HG03442 (cell line): ENCODE results near the gene LLGL1.

Experiments used
- ATAC-seq: cut with Tn5 transposase; IDR thresholded peaks from one replicate; pipeline ENCODE4 v1.9.1; 2021; ENCODE audit warnings: mild to moderate bottlenecking, moderate library complexity; ENCODE audit not compliant: unreplicated experiment

The LLGL1 gene

DNA sequence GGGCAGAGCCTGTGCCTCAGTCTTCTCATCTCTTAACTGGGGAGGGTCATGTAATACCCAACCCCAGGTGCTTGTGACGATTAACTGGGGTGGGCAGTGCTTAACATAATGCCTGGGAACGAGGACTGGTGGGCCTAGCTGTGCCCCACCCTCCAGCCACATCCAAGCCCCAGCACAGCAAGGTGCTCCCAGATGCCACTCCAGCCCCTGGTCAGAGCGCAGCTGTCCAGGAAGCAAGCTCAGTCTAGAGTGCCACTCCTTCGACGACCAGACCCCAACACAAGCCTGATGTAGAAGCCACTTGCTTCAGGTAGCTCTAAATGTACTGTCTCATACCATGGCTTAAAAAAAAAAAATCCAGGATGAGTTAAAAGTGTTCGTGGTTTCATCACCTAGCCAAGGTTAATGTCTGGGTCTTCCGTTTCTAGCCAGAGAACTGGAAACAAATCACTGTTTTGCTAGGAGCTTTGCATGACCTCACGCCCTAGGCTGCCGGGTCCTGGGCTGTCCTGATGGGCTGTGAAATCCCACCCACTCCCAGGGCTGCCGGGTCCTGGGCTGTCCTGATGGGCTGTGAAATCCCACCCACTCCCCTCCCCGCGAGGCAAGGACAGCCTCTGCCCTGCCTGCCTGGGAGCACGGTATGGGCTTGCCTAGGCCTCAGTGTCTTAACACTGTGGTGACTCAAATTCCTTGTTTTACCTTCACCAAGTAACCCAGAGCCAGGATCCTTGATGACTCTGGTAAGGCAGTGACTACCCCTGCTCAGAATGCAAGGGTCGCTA is 42.7 kb downstream of the LLGL1 start:
- no peak for ATAC-seq

DNA sequence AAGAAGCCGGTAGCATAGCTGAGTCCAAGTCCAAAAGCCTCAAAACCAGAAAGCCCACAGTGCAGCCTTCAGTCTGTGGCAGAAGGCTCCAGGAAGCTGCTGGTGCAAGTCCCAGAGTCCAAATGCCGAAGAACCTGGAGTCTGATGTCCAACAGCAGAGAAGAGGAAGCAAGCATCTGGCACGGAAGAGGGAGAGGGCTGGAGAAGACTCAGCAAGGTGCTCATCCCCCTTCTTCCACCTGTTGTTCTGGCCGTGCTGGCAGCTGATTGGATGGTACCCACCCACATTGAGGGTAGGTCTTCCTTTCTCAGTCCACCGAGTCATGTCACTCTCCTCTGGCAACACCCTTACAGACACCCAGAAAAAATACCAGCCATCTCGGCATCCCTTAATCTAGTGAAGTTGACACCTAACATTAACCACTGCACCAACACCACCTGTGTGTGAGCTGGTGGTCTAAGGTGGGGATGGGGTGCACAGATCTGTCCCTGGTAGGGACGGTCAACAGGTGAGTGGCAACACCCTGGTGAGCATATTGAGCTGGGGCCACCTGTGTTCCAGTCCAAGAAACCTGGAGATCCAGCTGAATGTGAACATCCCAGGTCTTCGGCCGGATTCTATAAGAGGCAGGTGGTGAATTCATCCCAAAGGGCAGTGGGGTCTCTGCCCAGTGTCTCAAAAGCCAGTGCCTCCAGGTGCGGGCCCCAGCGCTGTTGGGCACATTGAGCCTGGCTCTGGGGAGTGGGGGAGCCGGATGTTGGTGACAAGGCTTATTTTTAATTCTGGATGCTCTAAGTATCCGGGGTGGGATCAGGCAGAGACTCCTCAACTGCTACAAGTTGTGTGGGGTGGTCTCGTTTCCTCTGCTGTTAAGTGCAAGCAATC is 44.9 kb downstream of the LLGL1 start:
- ATAC-seq = no peak

DNA sequence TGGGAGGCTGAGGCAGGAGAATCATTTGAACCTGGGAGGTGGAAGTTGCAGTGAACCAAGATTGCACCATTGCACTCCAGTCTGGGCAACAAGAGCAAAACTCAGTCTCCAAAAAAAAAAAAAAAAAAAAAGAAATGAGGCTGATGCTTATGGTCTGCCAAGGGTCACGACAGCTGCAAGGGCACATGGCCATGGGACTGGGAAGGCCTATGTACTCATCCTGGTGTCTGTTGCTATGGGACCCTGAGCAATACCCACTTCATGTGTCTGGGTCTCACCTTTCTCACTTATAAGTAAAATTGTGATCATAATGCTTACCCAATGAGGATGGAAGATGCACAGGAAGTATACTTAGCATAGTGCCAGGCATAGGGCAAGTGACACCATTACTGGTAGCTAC is 51.6 kb downstream of the LLGL1 start:
- ATAC-seq = no peak

DNA sequence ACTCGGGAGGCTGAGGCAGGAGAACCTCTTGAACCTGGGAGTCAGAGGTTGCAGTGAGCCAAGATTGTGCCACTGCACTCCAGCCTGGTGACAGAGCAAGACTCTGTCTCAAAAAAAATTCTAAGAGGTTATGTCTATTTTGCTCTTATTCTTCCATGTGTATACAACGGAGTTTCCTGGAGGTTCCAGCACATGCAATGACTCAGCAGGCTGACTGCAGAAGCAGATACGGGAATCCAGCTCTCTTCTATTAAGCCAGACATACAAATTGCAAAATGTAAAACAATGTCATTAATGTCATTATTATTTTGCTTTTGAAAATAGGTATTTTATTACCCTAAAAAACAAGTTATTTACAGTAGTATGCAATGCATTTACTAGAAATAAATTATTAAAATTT is 53.4 kb downstream of the LLGL1 start:
- ATAC-seq = no peak

DNA sequence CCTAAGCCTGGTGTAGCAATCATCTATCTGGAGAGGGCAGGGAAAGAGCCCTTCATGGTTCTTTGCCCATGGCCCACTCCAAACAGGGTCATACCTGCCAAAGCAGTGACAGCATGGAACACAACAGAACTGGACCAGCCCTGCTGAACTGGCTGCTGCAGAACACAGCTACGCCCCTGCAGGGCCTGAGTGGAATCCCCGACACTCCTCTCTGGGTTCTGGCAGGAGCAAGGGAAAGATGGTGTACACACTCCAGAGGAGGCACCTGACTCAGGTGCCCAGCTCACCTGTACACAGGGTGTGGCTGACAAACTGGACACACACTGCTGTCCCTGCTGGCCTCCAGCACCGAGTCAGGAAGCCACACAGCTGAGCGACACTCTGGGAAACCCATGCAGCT is 54.8 kb downstream of the LLGL1 start:
- no peak for ATAC-seq

DNA sequence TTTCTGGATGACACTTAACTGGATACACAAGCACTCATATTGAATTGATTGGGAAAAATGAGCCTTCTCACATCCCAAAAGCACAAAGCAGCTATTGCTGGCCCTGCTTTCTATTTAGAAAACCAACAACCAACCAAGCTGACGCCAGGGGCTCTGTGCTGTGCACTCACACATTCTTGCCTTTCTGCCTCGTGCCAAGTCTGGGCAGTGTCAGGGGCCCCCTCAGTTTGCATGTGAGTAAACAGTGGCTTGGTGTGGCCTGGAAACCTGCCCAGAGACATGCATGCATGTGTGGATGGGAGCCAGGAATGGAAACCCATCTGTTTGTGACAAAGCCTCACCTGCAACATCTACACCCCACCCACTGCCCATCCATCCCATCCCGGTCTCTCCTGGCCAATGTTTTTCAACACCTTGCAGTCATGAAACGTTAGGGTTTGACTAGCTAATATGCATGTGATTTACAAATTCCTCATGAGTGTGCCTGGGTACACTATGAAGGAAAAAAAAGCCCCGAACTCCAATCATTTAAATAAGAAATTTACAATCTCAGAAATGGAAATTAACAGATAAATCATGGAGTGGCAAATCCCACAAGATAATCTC is 55.4 kb downstream of the LLGL1 start:
- no peak for ATAC-seq

DNA sequence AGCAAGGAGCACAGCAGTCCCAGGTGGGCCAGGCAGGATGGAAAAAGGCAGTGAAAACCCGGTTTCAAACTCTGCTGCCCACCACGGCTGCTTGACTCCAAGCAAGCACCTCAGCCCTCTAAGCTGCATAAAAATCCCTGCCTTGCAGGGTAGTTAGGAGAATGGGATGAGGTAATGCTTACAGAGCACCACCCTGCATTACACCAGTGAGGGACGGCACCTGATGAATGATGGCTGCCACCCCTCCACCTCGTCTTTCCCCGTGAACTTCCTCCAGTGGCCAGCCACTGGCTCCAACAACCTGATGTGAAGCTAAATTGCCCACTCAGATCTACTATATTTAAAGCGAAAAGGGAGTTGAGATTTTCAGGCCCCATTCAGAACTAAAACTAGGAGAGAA is 56.4 kb downstream of the LLGL1 start:
- no peak for ATAC-seq

DNA sequence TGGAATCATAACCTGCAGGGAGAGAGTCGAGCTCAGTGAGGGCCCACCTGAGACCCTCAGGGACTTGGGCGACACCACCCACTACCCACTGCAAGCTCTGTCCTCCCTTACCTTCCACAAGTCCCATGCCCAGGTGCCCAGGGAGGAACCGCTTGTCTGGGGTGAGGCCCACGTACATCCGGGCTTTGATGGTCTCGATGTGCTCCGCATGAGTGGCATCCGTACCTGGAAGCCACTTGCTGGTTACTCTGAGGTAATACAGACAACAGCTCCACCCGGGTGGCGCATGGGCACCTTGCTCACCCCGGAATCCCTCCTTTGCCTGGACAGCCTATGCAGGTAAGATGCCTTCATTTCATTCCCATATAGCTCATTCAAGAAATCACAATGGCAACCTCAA is 59.9 kb downstream of the LLGL1 start:
- no peak for ATAC-seq

DNA sequence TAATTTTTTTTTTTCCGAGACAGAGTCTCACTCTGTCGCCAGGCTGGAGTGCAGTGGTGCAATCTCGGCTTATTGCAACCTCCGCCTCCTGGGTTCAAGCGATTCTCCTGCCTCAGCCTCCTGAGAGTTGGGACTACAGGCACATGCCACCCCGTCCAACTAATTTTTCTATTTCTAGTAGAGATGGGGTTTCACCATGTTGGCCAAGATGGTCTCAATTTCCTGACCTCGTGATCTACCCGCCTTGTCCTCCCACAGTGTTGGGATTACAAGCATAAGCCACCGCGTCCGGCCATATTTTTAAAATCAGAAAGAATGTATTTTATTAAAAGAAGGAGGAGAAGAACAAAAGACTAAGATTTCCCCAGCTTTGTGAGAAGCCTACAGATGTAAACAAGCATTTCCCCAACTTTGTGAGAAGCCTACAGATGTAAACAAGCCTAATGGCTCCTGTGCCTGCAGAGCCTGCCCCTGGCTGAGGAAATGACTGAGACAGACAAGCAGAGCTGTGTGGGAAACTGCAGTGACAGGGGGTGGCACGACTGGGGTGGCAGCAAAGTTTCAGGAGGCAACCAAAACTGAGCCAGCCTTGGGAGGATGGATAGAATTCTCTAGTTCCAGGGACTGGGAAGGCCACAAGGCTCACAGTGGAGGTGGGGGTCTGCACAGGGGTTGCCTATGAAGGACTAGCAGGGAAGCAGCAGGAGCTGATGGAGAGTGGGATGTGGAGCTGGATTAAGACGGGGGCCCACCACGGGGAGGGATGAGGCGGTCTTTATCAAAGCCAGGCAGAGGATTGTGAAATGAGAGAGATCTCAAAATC is 66.5 kb downstream of the LLGL1 start:
- no peak for ATAC-seq
